CD4-positive, alpha-beta T cell treated with Interleukin-10 for 1 hour (primary cell): ENCODE measurements around the gene MYO9B.
"Not testable (repeated sequence)": the region's sequence is repeated elsewhere in the genome, so short reads cannot be mapped to it uniquely, and the experiment has no call there.

Experiments
- DNase-seq: peaks from one replicate; pipeline ENCODE4 v3.0.0-alpha.2; 2020

MYO9B gene

GRCh38 chr19:17091758-17092333 is 16.3 kb downstream of the MYO9B start:
- no peak for DNase-seq

DNA sequence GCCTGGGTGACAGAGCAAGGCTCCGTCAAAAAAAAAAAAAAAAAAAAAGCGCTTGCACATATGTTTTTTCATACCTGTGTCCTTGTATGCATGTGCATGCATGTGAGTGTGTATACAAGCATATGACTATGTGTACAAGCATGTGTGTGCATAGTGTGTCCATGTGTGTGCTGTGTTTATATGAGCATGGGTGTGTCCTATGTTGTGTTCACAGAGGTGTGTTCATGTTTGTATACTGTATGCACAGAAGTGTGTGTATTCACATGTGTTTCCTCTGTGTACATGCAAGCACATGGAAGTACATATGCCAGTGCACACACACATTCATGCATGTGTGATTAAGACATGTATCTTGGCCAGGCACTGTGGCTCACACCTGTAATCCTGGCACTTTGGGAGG is 17.1 kb downstream of the MYO9B start:
- DNase-seq = no peak

- DNase-seq = not testable (repeated sequence)
Measured at GRCh38 chr19:17094694-17095093, 19.1 kb downstream of the MYO9B start.

GRCh38 chr19:17095141-17095919 is 19.8 kb downstream of the MYO9B start:
- DNase-seq = no peak

- no peak for DNase-seq
Measured at GRCh38 chr19:17097593-17098126, 22.1 kb downstream of the MYO9B start.

DNA sequence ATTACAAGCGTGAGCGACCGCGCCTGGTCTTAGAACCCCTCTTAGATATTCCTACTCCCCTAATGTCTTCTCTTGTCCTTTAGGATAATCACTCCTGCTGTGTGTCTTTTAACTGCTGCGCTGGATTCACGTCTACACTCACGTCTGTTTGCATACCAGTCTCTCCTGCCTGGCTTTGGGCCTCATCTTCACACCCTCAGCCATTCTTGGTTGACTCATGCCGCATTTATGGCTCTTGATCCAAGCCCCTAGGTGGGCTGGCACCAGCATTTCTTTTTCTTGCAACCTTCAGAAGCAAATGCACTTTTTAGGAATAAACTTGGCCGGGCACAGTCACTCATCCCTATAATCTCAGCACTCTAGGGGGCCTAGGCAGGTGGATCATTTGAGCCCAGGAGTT is 22.7 kb downstream of the MYO9B start:
- DNase-seq = no peak

DNA sequence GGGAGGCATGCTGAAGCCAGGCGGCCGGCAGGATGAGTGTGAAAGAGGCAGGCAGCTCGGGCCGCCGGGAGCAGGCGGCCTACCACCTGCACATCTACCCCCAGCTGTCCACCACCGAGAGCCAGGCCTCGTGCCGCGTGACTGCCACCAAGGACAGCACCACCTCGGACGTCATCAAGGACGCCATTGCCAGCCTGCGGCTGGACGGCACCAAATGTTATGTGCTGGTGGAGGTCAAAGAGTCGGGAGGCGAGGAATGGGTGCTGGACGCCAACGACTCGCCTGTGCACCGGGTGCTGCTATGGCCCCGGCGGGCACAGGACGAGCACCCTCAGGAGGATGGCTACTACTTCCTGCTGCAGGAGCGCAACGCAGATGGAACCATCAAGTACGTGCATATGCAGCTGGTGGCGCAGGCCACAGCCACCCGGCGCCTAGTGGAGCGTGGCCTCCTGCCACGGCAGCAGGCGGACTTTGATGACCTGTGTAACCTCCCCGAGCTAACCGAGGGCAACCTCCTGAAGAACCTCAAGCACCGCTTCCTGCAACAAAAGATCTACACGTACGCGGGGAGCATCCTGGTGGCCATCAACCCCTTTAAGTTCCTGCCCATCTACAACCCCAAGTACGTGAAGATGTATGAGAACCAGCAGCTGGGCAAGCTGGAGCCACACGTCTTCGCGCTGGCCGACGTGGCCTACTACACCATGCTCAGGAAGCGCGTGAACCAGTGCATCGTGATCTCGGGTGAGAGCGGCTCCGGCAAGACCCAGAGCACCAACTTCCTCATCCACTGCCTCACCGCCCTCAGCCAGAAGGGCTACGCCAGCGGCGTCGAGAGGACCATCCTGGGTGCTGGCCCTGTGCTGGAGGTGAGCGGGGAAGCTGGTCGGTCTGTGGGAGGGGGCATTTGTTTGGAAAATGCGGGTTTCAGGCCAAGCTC is 26.4 kb downstream of the MYO9B start:
- no peak for DNase-seq

- peak; percentile 19 for DNase-seq
Measured at GRCh38 chr19:17103177-17103576, 27.6 kb downstream of the MYO9B start.

- no peak for DNase-seq
Measured at GRCh38 chr19:17104679-17105078, 29.1 kb downstream of the MYO9B start.

GRCh38 chr19:17105556-17105955 is 30.0 kb downstream of the MYO9B start:
- DNase-seq = no peak

- not testable (repeated sequence) for DNase-seq
Measured at GRCh38 chr19:17106964-17107363, 31.4 kb downstream of the MYO9B start.

- no peak for DNase-seq
Measured at GRCh38 chr19:17107546-17108452, 32.2 kb downstream of the MYO9B start.

- no peak for DNase-seq
Measured at GRCh38 chr19:17108453-17108784, 32.8 kb downstream of the MYO9B start.

- no peak for DNase-seq
Measured at GRCh38 chr19:17109300-17109699, 33.7 kb downstream of the MYO9B start.

GRCh38 chr19:17109962-17110598 is 34.5 kb downstream of the MYO9B start:
- peak; percentile 30 for DNase-seq

- DNase-seq = no peak
Measured at GRCh38 chr19:17110599-17110966, 35.0 kb downstream of the MYO9B start.

DNA sequence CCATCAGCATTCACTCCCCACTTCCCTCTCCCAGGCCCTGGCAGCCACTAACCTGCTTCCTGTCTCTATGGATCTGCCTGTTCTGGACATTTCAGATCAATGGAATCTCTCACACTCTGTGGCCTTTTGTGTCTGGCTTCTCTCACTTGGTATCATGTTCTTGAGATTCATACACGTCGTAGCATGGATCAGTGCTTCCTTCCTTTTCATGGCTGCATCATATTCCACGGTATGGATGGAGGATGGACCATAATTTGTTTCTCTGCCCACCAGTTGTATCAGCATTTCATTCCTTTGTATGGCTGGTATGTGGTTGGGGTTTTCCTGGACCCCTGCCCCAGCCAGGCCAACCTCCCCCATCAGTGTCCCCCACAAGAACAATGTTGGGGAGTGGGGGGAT is 36.2 kb downstream of the MYO9B start:
- DNase-seq = no peak

- DNase-seq = no peak
Measured at GRCh38 chr19:17112271-17112670, 36.7 kb downstream of the MYO9B start.

GRCh38 chr19:17112700-17113099 is 37.1 kb downstream of the MYO9B start:
- DNase-seq = no peak

DNA sequence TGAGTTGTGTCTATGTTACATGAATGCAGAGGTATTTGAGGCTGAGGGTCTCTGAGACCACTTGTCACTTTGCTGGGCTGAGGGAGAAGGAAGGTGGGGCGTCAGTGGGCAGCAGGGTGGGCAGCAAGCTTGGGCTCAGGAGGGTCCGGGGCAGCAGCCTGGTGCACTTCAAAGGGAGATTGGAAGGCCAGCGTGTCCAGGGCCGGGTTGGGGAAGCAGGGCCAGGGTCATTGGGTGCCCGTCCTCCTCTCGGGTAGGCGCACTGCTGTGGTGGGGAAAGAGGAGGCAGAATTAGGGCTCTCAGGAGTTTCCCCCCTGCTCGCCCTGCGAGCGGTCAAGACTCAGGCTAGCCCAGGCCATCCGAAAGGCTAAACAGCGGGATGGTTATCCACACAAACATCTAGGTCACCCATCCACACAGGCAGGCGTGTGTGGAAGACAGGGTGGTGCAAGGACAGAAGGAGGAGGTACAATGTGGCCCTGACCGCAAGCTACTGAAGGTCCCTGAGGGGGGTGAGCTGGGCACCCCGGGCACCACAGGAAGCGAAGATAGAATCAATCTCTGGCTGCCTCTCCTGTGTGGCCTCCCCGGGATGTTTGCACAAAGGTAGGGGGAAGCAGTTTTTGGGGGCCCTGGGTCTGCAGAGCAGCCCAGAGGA is 37.7 kb downstream of the MYO9B start:
- no peak for DNase-seq

DNA sequence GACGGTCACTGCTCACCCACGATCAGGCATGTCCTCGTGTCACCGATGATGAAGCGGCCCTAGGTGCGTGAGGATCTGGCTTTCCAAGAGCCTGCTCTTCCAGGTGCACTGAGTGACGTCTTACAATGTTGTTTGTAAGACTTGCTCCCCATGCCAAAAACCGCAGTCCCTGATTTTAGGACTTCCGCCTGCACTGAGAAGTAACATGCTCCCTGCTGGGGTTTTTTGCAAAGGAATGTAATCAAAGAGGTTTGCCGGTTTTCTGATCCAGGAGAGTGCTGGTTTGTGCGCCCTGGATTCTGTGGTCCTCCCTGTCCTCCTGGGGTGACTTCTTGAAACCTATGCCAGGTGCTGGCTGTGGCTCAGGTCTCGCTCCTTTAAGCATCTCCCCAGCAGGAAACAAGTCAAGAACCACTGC is 38.8 kb downstream of the MYO9B start:
- no peak for DNase-seq
